Ectodermal cell (in vitro differentiated cells): ENCODE measurements around the gene GOLGA3.
"Not testable (repeated sequence)": the region's sequence is repeated elsewhere in the genome, so short reads cannot be mapped to it uniquely, and the experiment has no call there.

Experiments
- H3K27ac ChIP-seq: 2 replicates; pipeline ENCODE4 v1.7.0; 2013; ENCODE audit warnings: mild to moderate bottlenecking, low read depth, low read length; ENCODE audit not compliant: insufficient read depth, poor library complexity, severe bottlenecking
- H3K27me3 ChIP-seq: 2 replicates; pipeline ENCODE4 v1.7.0; 2013; ENCODE audit warnings: mild to moderate bottlenecking, low read length; ENCODE audit not compliant: insufficient read depth, control insufficient read depth, poor library complexity, severe bottlenecking
- H3K36me3 ChIP-seq: one replicate; pipeline ENCODE4 v1.7.0; 2013; ENCODE audit warnings: low read length; ENCODE audit not compliant: control insufficient read depth, insufficient read depth
- H3K4me1 ChIP-seq: one replicate; pipeline ENCODE4 v1.7.0; 2013; ENCODE audit warnings: low read length; ENCODE audit not compliant: control insufficient read depth, insufficient read depth
- H3K4me3 ChIP-seq: 2 replicates; pipeline ENCODE4 v1.7.0; 2013; ENCODE audit warnings: low read depth, low read length, control low read depth; ENCODE audit not compliant: insufficient read depth
- H3K9me3 ChIP-seq: 2 replicates; pipeline ENCODE4 v1.7.0; 2013; ENCODE audit warnings: mild to moderate bottlenecking, low read length, moderate library complexity; ENCODE audit not compliant: control insufficient read depth
- WGBS, 2 experiments: methylation state at CpG; one replicate each; pipeline ENCODE4 v1.1.7; 2013; ENCODE audit warnings: missing lambda C conversion rate in 2 of 2; 5-methylcytosine and 5-hydroxymethylcytosine counted together

Gene GOLGA3

DNA sequence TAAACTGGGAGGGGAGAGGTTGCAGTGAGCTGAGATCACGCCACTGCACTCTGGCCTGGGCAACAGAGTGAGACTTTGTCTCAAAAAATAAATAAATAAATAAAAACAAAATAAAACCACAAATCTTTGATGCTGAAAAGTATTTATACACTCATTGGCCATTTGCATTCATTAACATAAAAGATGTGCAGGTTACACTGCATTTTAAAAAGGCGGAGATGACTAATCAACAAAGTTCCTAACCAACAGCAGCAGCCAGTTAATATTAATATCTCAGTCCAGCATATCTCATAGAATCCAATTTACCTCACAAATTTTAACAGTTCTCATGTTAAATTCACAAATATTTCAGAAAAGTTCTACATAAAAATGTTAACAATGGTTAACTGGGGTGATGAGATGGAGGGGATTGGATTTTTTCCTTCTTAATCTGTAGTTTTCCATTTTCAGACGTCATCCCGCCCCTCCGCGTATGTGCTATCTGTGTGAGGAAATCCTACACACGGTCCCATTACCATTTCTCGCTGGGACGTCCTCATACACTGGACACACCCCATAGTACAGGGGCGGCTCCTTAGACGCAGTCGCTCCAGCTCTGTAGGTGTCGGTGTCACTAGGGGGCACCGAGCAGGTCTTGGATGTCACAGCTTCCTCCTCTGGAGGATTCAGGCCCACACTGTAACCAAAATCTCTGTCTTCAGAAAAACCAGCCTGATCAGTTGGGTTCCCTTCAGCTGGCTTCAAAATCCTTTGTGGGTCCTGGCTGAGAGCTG, 74.3 kb downstream of the GOLGA3 start:
- Histone ChIP-seq H3K27me3 (no peaks in the 10 kb centered on the region), H3K4me1 (no peaks in the 10 kb centered on the region), H3K36me3 (peaks cover 49% of the 10 kb centered on the region), H3K4me3 (no peak overlapping the region), H3K9me3 (no peaks in the 10 kb centered on the region), H3K27ac (no peak overlapping the region)
- WGBS, 2 experiments = 94 to 95% methylated on average over 14 of the region's 14 CpGs

DNA sequence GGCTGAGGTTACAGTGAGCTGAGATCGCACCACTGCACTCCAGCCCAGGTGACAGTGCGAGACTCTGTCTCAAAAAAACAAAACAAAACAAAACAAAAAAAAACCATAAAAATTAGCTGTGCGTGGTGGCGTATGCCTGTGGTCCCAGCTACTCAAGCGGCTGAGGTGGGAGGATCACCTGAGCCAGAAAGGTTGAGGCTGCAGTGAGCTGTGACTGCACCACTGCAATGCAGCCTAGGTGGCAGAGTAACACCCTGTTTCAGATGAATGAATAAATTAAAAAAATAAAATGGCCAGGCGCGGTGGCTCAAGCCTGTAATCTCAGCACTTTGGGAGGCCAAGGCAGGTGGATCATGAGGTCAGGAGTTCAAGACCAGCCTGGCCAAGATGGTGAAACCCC, 75.0 kb downstream of the GOLGA3 start:
- H3K36me3 ChIP-seq = peaks cover 49% of the 10 kb centered on the region

DNA sequence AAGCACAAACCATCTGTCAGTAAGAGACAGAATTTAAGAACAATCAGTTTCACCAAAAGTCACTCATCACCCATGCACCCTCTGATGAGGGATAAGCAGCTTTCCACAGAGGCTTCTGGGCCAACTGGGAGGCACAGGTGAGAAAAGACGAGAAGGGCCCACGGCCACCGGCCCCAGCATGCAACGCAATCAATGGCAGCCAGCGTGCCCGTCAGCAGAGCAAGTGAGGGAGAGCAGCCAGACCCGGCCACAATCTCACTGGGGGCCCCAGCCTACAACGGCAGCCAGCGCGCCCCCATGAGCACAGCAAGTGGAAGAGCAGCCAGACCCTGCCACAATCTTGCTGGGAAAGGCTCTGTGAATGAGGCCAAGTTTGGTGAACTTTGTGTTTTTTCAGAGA, 80.3 kb downstream of the GOLGA3 start:
- Histone ChIP-seq H3K4me3 (no peak overlapping the region), H3K36me3 (peaks cover 72% of the 10 kb centered on the region), H3K9me3 (no peaks in the 10 kb centered on the region), H3K27me3 (no peaks in the 10 kb centered on the region), H3K4me1 (no peaks in the 10 kb centered on the region), H3K27ac (no peak overlapping the region)
- 90% methylated on average over 10 of the region's 10 CpGs for WGBS, 2 experiments

More for the DNA sequence above, 75.0 kb downstream of the GOLGA3 start:
- not testable (repeated sequence) for H3K27me3 ChIP-seq, H3K27ac ChIP-seq, H3K9me3 ChIP-seq, H3K4me3 ChIP-seq, H3K4me1 ChIP-seq
- 89 to 93% methylated on average over 7 of the region's 7 CpGs for WGBS, 2 experiments

DNA sequence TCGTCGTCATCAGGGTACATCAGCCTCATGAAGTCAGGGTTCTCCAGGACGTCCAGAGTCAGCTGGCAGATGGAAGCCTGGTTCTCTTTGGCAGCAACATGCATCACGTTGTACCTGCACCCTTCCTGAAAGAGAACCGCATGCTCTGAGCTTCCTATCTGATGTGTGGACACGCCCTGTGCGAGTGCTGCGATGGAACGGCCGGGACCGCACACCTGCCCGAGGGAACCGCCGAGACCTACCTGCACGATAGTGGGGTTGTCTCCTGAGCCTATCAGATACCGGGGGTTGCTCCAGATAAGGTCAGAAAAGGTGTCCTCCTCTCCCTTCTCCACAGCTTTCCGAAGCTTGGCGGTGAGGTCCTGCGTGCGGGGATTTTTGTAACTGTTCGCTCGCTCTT, 80.8 kb downstream of the GOLGA3 start:
- Histone ChIP-seq H3K4me1 (no peaks in the 10 kb centered on the region), H3K27ac (no peak overlapping the region), H3K4me3 (no peak overlapping the region), H3K27me3 (no peaks in the 10 kb centered on the region), H3K36me3 (peaks cover 71% of the 10 kb centered on the region), H3K9me3 (no peaks in the 10 kb centered on the region)
- WGBS, 2 experiments = 96 to 97% methylated on average over 22 of the region's 22 CpGs

DNA sequence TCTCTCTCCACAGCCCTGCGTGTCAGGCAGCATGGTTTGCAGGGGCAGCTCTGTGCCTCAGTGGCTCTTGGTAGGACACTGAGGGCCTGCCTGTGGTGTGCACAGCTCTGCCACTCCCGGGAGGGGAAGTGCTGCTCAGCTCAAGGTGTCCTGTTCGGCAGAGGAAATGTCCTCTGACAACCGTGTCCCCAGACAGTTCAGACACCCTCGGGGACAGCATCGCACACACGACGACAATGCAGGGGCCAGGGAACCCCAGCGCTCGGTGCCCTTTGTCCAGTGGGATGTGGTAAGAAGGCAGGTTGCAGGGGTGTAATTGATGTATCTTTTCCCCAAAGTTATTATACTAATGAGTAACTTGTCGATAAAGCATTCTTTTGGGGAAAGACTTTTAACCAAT, 81.3 kb downstream of the GOLGA3 start:
- H3K36me3 ChIP-seq = peaks cover 72% of the 10 kb centered on the region
- no peak overlapping the region for H3K27ac ChIP-seq
- no peaks in the 10 kb centered on the region for H3K9me3 ChIP-seq
- H3K27me3 ChIP-seq = no peaks in the 10 kb centered on the region
- H3K4me1 ChIP-seq = no peaks in the 10 kb centered on the region
- no peak overlapping the region for H3K4me3 ChIP-seq
- 95 to 96% methylated on average over 11 of the region's 11 CpGs for WGBS, 2 experiments

DNA sequence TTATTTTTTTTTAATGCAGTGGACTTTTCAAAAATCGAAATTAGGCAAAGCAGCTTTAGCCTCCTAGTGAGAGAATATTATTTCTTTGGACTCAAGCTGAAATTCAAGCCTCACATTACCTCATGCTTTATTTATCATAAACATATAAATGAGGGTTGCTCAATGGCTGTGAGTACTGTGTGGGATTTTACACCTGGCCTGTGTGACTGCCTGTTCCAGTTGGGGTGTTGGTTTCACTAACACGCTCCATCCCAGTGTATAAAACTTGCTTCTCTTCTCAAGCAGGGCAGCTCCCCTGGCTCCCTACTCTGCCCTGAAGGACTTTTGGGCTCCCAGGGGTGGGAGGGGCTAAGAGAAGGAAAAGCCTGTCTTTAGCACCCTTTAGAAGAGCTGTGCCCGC, 82.1 kb downstream of the GOLGA3 start:
- WGBS, 2 experiments = 92 to 97% methylated on average over 2 to 3 of the region's 3 CpGs
- Histone ChIP-seq H3K27me3 (no peaks in the 10 kb centered on the region), H3K36me3 (peaks cover 73% of the 10 kb centered on the region), H3K4me3 (no peak overlapping the region), H3K9me3 (no peaks in the 10 kb centered on the region), H3K27ac (no peak overlapping the region), H3K4me1 (no peaks in the 10 kb centered on the region)

DNA sequence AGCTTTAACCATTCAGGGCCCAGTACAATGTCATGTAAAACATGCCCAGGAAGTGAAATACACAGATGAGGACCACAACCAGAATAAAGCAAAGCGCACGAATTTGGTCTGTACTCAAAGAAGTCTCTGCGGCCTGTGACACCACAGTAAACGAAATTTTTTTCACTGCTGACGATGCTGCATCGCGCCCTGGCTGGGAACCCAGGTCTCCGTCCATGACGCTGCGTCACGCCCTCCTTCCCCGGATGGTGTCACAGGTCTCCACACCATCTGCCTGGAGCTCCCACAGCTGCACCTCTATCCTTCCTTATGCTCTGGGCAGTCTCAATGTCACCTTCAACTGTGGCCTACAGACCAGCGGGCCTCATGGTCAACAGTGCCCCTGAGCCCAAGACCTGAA, 84.8 kb downstream of the GOLGA3 start:
- no peak overlapping the region for H3K4me3 ChIP-seq
- WGBS, 2 experiments = 93 to 95% methylated on average over 13 of the region's 13 CpGs
- H3K9me3 ChIP-seq = no peaks in the 10 kb centered on the region
- no peaks in the 10 kb centered on the region for H3K27me3 ChIP-seq
- H3K27ac ChIP-seq = no peak overlapping the region
- H3K36me3 ChIP-seq = peaks cover 77% of the 10 kb centered on the region
- H3K4me1 ChIP-seq = no peaks in the 10 kb centered on the region

DNA sequence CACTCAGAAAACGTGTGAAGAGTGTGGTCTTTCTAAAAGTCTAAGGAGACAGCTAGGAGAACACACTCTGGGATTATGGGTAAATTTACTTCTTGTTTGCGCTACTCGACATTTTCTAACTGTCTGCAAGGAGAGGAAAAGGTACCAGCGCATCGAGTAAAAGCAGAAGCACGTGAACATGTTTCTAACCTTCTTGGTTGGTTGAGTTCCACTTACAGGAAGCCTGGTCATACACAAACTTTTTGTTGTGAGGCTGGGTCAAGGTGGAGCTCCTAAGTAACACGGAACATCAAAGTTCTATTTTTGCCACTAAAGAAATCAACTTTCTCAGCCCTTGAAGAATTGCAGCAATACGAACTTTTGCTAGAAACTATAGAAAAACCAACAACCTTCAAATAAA, 87.0 kb downstream of the GOLGA3 start:
- H3K27me3 ChIP-seq = no peaks in the 10 kb centered on the region
- H3K36me3 ChIP-seq = peaks cover 63% of the 10 kb centered on the region
- 94% methylated on average over 8 of the region's 8 CpGs for WGBS, 2 experiments

DNA sequence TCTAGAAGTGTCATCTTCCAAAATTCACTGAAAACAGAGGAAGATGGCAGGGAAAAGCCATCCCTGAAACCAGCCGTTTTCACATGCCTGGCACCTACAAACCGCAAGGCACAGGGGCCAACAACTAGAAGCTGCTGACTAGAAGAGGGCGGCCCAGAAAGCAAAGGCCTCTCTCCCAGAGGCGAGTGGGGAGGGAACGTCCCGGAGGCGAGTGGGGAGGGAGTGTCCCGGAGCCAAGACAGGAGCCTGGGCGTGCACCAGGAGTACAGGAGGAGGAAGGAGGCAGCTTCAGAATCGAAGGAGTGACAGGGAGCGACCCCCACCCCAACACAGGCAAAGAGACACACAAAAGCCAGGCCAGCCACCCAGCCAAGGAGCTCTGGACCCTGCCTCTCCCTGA, 88.0 kb downstream of the GOLGA3 start:
- Histone ChIP-seq H3K9me3 (no peaks in the 10 kb centered on the region), H3K4me3 (no peak overlapping the region), H3K4me1 (no peaks in the 10 kb centered on the region), H3K27me3 (no peaks in the 10 kb centered on the region), H3K27ac (no peak overlapping the region), H3K36me3 (peaks cover 64% of the 10 kb centered on the region)
- 95% methylated on average over 11 of the region's 11 CpGs for WGBS, 2 experiments

More for the DNA sequence above, 87.0 kb downstream of the GOLGA3 start:
- Histone ChIP-seq H3K9me3 (no peaks in the 10 kb centered on the region), H3K27ac (no peak overlapping the region), H3K4me3 (no peak overlapping the region), H3K4me1 (no peaks in the 10 kb centered on the region)

DNA sequence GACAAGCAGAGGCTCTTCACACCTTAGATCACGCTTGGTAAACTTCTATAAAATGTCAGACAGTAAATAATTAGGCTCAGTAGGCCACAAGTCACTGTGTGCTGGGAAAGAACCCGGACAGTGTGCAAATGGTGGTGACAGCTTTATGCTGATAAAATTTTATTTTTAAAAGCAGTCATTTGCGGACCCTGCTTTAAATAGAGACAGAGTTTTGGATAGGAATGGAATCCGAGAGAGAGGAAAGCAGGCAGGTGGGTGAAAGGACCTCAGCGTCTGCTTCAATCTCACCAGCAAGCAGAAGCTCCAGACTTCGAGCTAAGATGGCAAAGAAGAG, 88.4 kb downstream of the GOLGA3 start:
- no peaks in the 10 kb centered on the region for H3K27me3 ChIP-seq
- peaks cover 64% of the 10 kb centered on the region for H3K36me3 ChIP-seq
- no peaks in the 10 kb centered on the region for H3K9me3 ChIP-seq
- H3K4me3 ChIP-seq = no peak overlapping the region
- no peak overlapping the region for H3K27ac ChIP-seq
- H3K4me1 ChIP-seq = no peaks in the 10 kb centered on the region
- WGBS, 2 experiments = 95 to 96% methylated on average over 6 of the region's 6 CpGs
